PFSK-1 (cell line): ENCODE measurements around the gene KCNMA1.

Source experiments
- FOXP2 ChIP-seq: optimal IDR thresholded peaks from 2 replicates; pipeline ENCODE3; 2011; ENCODE audit warnings: borderline replicate concordance, control low read depth, inconsistent platforms; ENCODE audit not compliant: insufficient read depth; ENCODE audit errors: extremely low read length, extremely low read depth
- POLR2AphosphoS5 ChIP-seq: IDR thresholded peaks from 2 replicates; pipeline ENCODE4 v1.6.1; 2012; ENCODE audit warnings: low read depth, mild to moderate bottlenecking, control low read depth, low read length, moderate library complexity
- SIN3A ChIP-seq: IDR thresholded peaks from 2 replicates; pipeline ENCODE4 v1.6.1; 2012; ENCODE audit warnings: mild to moderate bottlenecking, low read length, moderate library complexity, borderline replicate concordance; ENCODE audit not compliant: insufficient read depth
- TAF1 ChIP-seq: IDR thresholded peaks from 2 replicates; pipeline ENCODE4 v1.6.1; 2012; ENCODE audit warnings: low read length, control low read depth, borderline replicate concordance; ENCODE audit not compliant: insufficient read depth
- TF ChIP-seq, protein P1 (sequence below), 2 experiments: IDR thresholded peaks; 2 replicates each; pipeline versions ENCODE4 v1.6.1 to v1.8.0; 2011 to 2012; ENCODE audit warnings: low read depth in 2 of 2, low read length in 2 of 2, control low read depth in 1 of 2, inconsistent platforms in 1 of 2, mild to moderate bottlenecking in 1 of 2, moderate library complexity in 1 of 2; ENCODE audit not compliant: insufficient read depth in 1 of 2

KCNMA1 gene

GRCh38 chr10:77031531-77032187, 605.9 kb downstream of the KCNMA1 start:
- TF ChIP-seq FOXP2: no peak
- TF ChIP-seq TAF1: no peak
- TF ChIP-seq, protein P1, sequence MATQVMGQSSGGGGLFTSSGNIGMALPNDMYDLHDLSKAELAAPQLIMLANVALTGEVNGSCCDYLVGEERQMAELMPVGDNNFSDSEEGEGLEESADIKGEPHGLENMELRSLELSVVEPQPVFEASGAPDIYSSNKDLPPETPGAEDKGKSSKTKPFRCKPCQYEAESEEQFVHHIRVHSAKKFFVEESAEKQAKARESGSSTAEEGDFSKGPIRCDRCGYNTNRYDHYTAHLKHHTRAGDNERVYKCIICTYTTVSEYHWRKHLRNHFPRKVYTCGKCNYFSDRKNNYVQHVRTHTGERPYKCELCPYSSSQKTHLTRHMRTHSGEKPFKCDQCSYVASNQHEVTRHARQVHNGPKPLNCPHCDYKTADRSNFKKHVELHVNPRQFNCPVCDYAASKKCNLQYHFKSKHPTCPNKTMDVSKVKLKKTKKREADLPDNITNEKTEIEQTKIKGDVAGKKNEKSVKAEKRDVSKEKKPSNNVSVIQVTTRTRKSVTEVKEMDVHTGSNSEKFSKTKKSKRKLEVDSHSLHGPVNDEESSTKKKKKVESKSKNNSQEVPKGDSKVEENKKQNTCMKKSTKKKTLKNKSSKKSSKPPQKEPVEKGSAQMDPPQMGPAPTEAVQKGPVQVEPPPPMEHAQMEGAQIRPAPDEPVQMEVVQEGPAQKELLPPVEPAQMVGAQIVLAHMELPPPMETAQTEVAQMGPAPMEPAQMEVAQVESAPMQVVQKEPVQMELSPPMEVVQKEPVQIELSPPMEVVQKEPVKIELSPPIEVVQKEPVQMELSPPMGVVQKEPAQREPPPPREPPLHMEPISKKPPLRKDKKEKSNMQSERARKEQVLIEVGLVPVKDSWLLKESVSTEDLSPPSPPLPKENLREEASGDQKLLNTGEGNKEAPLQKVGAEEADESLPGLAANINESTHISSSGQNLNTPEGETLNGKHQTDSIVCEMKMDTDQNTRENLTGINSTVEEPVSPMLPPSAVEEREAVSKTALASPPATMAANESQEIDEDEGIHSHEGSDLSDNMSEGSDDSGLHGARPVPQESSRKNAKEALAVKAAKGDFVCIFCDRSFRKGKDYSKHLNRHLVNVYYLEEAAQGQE (IDR thresholded peaks at IDR 0.05; ENCODE audit: insufficient read depth in 1 of 2, low read depth in 2 of 2, low read length in 2 of 2): no peak

GRCh38 chr10:77030974-77031373, 606.6 kb downstream of the KCNMA1 start:
- no peak for TF ChIP-seq TAF1
- TF ChIP-seq, protein P1 (IDR thresholded peaks at IDR 0.05; ENCODE audit: insufficient read depth in 1 of 2, low read depth in 2 of 2, low read length in 2 of 2): no peak
- TF ChIP-seq POLR2AphosphoS5: no peak
- no peak for TF ChIP-seq FOXP2
- no peak for TF ChIP-seq SIN3A

DNA sequence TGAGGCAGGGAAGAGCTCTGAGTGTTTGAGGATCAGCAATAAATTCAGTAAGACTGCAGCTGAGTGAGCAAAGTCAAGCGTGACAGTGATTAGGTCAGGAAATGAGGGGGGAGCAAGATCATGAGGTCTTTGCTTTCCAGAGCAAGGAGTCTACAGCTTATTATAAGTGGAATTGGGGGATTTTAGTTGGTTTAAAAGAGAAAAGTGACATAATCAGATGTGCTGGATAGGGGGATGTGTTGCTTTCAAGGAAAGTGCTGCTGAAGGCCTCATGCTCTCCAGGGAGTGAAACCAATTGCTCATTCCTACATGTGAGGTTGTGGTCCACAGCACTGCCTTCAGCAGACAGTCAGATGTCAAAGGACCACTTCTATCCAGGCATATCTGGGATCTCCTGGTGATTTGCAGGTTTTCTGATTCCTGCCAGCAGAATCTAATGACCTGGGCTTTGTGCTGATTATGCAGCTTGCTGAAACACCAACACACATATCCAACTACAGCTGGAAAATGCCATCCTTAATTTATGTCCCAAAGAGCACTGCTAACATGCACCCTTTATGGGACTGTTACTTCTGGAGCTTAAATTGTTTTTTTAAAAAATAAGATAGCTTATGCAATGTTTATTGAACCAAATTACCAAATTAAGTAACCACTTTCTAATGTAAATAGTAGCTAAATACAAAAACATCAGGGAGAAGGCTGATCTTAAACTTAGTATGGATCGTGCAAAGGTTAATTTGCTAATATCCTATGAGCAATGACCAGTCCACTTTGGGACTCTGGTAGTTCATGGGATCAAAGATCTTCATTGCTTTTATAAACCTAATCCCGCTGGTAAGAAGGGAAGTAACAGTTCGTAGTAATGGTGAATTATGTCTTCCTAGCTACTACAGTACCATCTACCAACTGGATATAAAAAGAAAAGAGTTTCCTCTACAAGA, 607.6 kb downstream of the KCNMA1 start:
- no peak for TF ChIP-seq FOXP2
- no peak for TF ChIP-seq SIN3A
- TF ChIP-seq, protein P1 (IDR thresholded peaks at IDR 0.05; ENCODE audit: insufficient read depth in 1 of 2, low read depth in 2 of 2, low read length in 2 of 2): no peak

- TF ChIP-seq, protein P1 (IDR thresholded peaks at IDR 0.05; ENCODE audit: insufficient read depth in 1 of 2, low read depth in 2 of 2, low read length in 2 of 2): no peak
- TF ChIP-seq TAF1: no peak
- TF ChIP-seq FOXP2: no peak
- TF ChIP-seq SIN3A: no peak
- TF ChIP-seq POLR2AphosphoS5: no peak
Measured at GRCh38 chr10:77028042-77028441, 609.6 kb downstream of the KCNMA1 start.
